ENCODE measurements around the gene TRAPPC3L. TPM values are rescaled to one million over a fixed set of nuclear protein-coding genes. Genes with fewer than 3 reads are reported as not detected.

The TRAPPC3L gene
- total RNA-seq, 1 donor from 2014 or later, result 0.49 TPM

- no peak for DNase-seq
Measured at GRCh38 chr6:116556814-116557415, 11.4 kb upstream of the TRAPPC3L start.

GRCh38 chr6:116556065-116556464, 10.6 kb upstream of the TRAPPC3L start:
- DNase-seq, result no peak

DNA sequence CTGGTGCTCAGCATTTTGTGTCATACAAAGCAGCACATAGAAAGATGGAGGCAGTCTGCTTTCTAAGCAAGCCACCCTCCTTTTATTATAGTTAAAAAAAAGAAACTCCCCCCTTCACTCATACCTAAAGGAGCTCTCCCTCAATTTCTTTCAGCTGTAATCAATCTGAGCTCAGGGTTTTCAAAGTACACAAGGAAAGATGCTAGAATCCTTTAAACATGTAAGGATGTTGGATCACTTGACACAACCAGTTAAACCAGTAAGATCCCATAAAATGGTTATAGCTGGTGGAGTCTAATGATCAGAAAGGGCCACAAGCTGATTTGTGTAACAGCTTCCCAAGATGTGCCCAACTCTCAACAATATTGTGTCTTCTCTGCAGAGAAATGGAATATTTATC, 8.0 kb upstream of the TRAPPC3L start, which contains the start of gene CALHM4:
Gene CALHM4 (plus strand): TSS at position 301 of the 400 bp plus-strand sequence. CDS start 43 bp downstream, at position 344.
- DNase-seq, result no peak

DNA sequence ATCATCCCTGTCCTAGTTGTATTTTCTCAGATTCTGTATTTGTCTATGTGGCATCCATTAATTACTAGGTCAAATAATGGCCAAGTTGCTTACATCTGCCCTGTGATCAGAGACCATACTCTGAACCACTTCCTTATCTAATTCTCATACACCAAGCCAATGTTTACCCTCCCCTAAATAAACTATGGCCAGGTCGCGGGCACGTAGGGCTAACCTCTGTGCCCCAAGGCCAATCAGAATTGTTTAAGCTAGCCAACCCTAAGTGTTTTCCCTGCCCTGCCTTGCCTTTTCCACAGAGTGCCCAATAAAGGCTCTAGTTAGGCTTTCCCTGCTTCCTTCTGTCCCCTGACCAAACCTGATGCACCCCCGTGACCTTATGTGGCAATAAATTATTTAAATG, 5.3 kb upstream of the TRAPPC3L start:
- DNase-seq, result no peak

DNA sequence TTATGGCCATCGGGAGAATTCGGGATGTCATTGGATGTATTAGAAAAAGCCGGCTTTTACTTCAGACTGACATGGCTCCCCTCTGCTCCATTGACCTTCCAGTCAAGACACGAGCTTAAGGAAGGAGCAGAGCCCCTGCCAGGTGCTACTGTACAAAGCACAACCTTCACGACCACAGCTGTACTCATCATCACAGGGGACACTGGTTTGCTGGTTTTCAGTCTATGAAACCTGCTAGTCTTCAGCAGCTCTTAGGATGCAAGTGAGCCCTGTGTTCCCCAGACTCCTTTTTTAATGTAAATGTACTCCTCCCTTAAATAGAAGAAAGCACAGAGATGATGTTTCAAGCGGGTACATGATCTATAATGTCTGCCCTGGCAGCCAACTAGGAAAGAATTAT, 1.9 kb upstream of the TRAPPC3L start:
- DNase-seq, result no peak

DNA sequence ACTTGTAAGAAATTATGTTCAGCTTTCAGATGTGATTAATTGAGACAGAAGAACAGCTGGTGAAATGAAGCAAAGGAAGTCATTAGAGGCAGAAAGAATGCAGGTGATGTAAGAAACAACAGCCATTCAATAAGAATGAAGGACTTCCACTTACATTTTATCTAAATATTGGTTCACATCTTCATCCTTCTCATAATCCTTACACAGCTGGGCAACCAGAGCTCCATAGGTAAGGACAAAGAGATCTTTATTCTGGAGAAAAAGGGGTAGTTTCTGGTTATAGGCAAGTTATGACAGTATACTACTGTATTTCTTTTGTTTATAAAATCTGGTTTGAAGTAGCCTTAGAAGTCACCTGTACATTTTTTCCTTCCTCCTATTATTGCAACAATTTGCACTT, 2.3 kb downstream of the TRAPPC3L start:
- DNase-seq, result no peak

- DNase-seq, result no peak
Measured at GRCh38 chr6:116542426-116542825, 3.1 kb downstream of the TRAPPC3L start.

DNA sequence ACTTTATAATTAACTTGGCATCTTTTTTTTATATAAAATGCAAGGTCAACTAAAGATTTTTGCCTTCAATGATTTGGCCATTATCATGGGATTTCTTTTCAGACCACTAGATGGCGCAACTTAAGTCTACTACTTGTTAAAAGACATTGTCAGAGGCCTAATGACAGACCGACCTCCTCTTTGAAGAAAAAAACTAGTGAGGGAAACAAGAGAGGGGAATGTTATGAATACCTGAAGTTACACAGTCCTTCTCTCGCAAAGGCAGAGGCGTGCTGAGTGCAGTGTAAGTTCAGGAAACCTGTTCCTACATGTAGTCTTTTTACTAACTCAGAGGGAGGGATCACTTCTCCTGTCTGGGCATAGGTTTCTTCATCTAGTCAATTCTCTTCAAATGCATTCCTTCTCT, 9.3 kb downstream of the TRAPPC3L start:
- DNase-seq, result peak; percentile 54

- DNase-seq, result no peak
Measured at GRCh38 chr6:116535109-116535508, 10.4 kb downstream of the TRAPPC3L start.

DNA sequence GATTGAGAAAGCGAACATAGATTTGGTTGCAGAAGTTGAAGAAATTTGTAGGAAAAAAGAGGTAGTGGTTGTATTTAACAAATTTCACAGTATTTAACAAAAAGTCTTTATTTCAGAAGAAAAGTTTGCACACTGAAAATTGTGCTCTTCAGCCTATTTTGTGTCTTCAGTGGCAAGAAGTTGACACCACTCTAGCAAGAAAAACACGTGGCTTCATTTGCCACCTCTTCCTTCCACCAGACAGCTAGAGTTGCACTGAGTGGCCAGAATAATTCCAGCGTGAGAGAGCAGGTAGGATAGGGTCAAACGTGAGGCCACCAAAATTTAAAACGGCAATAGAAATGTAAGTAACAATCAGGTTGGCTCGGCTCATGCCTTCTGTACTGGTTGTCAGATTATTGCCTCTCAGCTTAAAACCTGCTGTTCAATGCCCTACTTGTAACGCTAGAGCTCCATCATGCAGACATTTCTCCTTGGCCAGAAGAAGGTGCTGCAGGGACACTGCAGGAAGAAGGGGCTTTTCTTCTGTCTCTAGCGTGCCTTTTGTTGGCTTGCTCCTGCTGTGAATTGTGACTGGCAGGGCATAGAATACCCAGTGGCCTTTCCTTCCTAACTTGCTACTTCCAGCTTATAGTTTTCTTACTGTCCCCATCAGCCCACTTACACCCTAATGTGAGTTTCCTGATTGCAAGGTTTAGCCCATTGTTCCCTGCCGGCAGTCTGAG, 12.1 kb downstream of the TRAPPC3L start:
- no peak for DNase-seq

GRCh38 chr6:116531675-116532570, 13.6 kb downstream of the TRAPPC3L start:
- DNase-seq, result peak; percentile 32

GRCh38 chr6:116530436-116530835, 15.0 kb downstream of the TRAPPC3L start:
- no peak for DNase-seq

DNA sequence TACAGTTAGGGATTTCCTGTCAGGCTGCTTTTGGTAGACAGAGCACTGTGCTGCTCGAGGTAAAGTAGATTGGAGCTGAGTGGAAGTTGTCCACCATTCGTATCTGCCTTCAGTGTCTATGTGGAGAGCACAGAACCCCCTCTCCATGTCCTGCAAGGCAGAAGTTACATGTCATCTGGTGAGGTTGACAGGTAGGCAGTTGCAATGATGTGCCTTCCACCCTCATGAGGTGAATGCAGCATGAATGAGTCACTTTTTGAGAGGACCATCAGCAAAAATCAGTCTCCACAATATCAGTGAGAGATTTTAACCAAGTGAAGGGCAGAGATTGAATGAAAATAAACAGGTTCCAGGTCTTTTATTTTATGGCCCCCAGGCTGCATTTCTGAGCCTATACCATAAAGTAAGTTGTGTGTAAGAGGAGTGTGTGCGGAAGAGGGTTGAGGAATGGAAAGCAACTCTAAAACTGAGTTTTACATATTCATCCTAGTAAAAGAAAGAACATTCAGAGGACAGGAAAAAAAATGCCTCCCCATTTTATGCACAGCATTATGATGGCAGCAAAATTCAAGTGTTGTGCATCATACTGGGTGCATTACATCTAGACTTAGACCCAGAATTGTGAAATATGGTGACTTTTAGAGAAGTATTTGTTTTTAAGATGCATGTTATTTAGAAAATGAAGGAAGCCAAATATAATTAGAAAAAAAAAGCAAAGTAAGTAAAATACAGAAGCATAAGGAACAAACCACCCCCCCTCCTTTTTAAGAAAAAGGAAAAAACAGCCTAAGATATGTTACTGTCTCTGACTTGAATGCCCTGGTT, 15.8 kb downstream of the TRAPPC3L start:
- DNase-seq, result no peak

DNA sequence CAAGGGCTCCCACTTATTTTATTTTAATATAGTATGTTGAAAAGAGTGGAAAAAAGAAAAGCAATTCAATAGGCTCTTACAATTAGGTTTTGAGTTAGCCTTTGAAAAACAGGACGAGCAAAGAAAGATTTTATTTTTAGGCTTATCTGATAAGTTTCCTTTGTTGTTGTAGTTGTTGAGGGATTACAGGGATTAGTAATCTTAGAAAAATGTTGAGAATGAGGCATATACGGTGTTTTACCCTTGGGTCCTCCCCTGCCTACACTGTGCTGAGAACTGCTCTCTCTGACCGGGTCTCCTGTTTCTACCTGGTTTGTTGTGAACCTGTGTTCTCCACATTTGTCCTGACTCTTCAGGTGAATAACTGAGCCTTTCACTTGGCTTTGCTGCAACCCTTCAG, 16.7 kb downstream of the TRAPPC3L start:
- DNase-seq, result no peak

GRCh38 chr6:116528133-116528532, 17.4 kb downstream of the TRAPPC3L start:
- DNase-seq, result no peak

DNA sequence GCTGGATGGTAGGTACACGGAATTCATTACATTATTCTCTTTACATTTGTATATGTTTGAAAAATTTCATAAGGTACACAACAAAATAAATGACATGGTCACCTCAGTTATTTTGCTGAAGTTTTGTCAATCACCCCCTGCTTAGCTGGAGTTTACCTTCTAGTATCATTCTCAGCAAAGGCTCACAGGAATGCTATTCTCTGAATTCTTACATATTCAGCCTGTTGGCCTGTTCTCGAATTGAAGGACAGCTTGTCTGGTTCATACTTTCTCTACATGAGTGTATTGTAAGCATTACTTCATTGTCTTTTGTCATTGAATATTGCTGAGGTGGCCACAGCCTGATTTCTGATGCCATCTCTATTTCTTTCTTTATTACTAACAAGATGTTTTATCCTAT, 21.2 kb downstream of the TRAPPC3L start:
- DNase-seq, result no peak

- no peak for DNase-seq
Measured at GRCh38 chr6:116522896-116523295, 22.6 kb downstream of the TRAPPC3L start.

DNA sequence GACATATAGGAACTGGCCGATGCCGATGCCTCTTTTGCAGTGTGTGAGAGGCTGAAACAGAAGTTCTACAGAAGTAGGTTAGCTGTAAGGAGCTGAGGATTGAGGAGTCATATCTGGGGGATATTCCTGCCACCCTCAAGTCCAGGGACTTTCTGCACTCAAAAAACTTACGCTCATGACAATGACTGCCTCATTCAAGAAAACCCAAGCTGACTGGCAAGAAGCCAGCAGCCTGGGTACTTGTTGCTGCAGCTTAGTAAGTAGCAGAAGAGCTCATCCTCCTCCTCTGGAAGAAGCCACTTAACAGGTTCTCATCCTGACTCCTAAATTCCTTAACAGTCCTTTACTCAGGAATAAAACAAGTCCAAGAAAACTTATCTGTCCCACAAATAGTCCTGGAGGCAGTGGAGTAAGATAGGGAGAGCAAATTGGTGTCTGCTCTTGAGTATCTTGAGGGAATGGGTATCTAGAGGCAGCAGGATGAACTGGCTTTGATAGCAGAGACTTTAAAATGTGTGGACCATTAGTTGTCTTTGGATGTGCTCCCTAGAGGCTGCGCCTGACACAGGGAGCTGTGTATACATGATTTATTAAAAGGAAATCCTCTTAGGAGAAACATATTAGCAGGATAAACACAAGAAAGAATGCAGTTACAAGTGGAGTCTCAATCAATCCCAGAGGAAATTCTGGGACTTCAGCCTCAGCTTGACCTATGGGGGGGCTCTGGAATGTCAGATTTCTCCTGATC, 26.7 kb downstream of the TRAPPC3L start:
- DNase-seq, result no peak

DNA sequence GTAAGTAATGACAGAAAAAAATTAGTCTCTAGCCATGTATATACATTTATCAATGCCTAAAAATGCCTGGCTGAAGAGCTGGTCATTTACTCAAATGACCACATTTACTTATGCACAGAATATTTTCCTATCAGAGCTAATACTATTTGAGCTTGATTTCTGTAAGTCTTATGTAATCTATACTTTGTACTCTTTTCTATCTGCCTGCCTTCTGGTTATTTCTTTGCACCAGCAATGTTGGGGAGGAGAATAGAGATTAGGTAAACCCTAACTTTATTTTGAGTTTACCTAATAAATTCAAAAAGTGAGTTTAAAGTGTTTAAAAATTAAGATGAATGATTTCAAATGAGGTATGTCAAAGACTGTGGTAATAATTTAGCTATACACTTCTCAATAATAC, 30.3 kb downstream of the TRAPPC3L start:
- no peak for DNase-seq

GRCh38 chr6:116514111-116514510, 31.4 kb downstream of the TRAPPC3L start:
- DNase-seq, result no peak

- DNase-seq, result no peak
Measured at GRCh38 chr6:116513224-116513875, 32.1 kb downstream of the TRAPPC3L start.

All from skin of body (tissue), 2 donors.